GM20431 (cell line): Measurements from ENCODE around the gene ANO1.

Experiments used
- in situ Hi-C: fragments of 300-500 bp; cut with MseI, MboI; formaldehyde crosslinking; loops from one replicate; pipeline ENCODE4 v1.15.0; 2020; ENCODE audit warnings: low sequenced_read_pairs; ENCODE audit not compliant: unreplicated experiment

Gene ANO1

GRCh38 chr11:70225681-70226177, 147.6 kb downstream of the ANO1 start:
- in situ Hi-C loops, result no loop called here

DNA sequence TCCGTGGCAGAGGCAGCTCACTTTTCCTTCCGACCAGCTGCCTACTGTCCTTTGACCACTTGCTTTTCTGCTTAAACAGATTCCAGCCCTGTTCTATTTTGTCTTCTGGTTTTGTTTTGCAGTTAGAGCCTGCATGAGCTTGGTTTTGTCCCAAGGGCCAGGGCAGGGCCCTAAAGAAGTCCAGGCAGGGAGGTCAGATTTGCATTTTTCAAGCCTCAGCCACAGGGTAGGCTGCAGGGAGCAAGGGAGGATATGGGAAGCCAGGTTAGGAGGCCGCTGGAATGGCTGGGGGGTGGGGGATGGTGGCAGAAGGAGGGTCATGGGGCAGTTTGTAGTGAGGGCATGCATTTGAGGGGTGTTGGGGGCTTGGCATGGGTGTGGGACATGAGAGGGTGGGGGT, 148.1 kb downstream of the ANO1 start:
- in situ Hi-C loops, result no loop called here

GRCh38 chr11:70226967-70227366, 148.8 kb downstream of the ANO1 start:
- in situ Hi-C loops, result no loop called here

- in situ Hi-C loops, result no loop called here
Observed at GRCh38 chr11:70229737-70230136, 151.6 kb downstream of the ANO1 start.

GRCh38 chr11:70230151-70230839, 152.2 kb downstream of the ANO1 start:
- in situ Hi-C loops, result no loop called here

- in situ Hi-C loops, result no loop called here
Observed at GRCh38 chr11:70230840-70231710, 153.0 kb downstream of the ANO1 start.

- in situ Hi-C loops, result no loop called here
Observed at GRCh38 chr11:70233034-70233433, 154.9 kb downstream of the ANO1 start.

GRCh38 chr11:70233511-70233934, 155.4 kb downstream of the ANO1 start:
- in situ Hi-C loops, result no loop called here

GRCh38 chr11:70233962-70234361, 155.8 kb downstream of the ANO1 start:
- in situ Hi-C loops, result no loop called here
